IPS-20b (cell line): ENCODE measurements around the gene TRIM65.

Source experiments
- H3K27ac ChIP-seq: one replicate; pipeline ENCODE4 v1.5.1; 2013; ENCODE audit warnings: low read length
- H3K27me3 ChIP-seq: 2 replicates; pipeline ENCODE4 v1.6.1; 2013; ENCODE audit warnings: mild to moderate bottlenecking, low read length, inconsistent platforms; ENCODE audit not compliant: insufficient read depth
- H3K36me3 ChIP-seq: 2 replicates; pipeline ENCODE4 v1.6.1; 2013; ENCODE audit warnings: low read depth, mild to moderate bottlenecking, inconsistent platforms, low read length, moderate library complexity; ENCODE audit not compliant: insufficient read depth
- H3K4me1 ChIP-seq: 2 replicates; pipeline ENCODE4 v1.6.1; 2013; ENCODE audit warnings: mild to moderate bottlenecking, control low read depth, inconsistent platforms, low read length, moderate library complexity; ENCODE audit not compliant: insufficient read depth
- H3K4me3 ChIP-seq: 2 replicates; pipeline ENCODE4 v1.5.1; 2013; ENCODE audit warnings: mild to moderate bottlenecking, low read length, inconsistent platforms
- H3K9ac ChIP-seq: 2 replicates; pipeline ENCODE4 v1.6.1; 2013; ENCODE audit warnings: low read depth, mild to moderate bottlenecking, inconsistent platforms, low read length, moderate library complexity
- H3K9me3 ChIP-seq: 2 replicates; pipeline ENCODE4 v1.6.1; 2013; ENCODE audit warnings: mild to moderate bottlenecking, low read depth, low read length, inconsistent platforms; ENCODE audit not compliant: insufficient read depth

TRIM65 gene

GRCh38 chr17:75896415-75897159, at the start of gene TRIM65:
Gene TRIM65, minus strand, starts transcription at chr17:75896951. Its CDS starts 14 bp downstream, at chr17:75896937.
- peaks cover 41% of the 10 kb centered on the region for H3K36me3 ChIP-seq
- H3K9me3 ChIP-seq: no peaks in the 10 kb centered on the region
- H3K4me1 ChIP-seq: peaks cover 4% of the 10 kb centered on the region; the same call in 1 of the 2 replicates
- peak within 1 kb of the TSS; percentile 67 for H3K4me3 ChIP-seq
- no peaks in the 10 kb centered on the region for H3K27me3 ChIP-seq
- peak within 1 kb of the TSS; percentile 74 for H3K9ac ChIP-seq
- no peak within 1 kb of the TSS for H3K27ac ChIP-seq

- H3K27ac ChIP-seq: no peak overlapping the region
- no peaks in the 10 kb centered on the region for H3K9me3 ChIP-seq
- peaks cover 53% of the 10 kb centered on the region for H3K36me3 ChIP-seq
- no peak overlapping the region for H3K9ac ChIP-seq
- H3K4me1 ChIP-seq: peaks cover 4% of the 10 kb centered on the region; the same call in 1 of the 2 replicates
- no peaks in the 10 kb centered on the region for H3K27me3 ChIP-seq
- H3K4me3 ChIP-seq: no peak overlapping the region
Observed at GRCh38 chr17:75945211-75945610, 48.5 kb upstream of the TRIM65 start.

- no peaks in the 10 kb centered on the region for H3K9me3 ChIP-seq
- no peaks in the 10 kb centered on the region for H3K27me3 ChIP-seq
- H3K27ac ChIP-seq: no peak overlapping the region
- H3K9ac ChIP-seq: no peak overlapping the region
- no peak overlapping the region for H3K4me3 ChIP-seq
- peaks cover 4% of the 10 kb centered on the region; the same call in 1 of the 2 replicates for H3K4me1 ChIP-seq
- H3K36me3 ChIP-seq: peaks cover 38% of the 10 kb centered on the region
Observed at GRCh38 chr17:75943491-75943890, 46.7 kb upstream of the TRIM65 start.

- H3K36me3 ChIP-seq: peaks cover 28% of the 10 kb centered on the region
Observed at GRCh38 chr17:75942473-75942872, 45.7 kb upstream of the TRIM65 start.

DNA sequence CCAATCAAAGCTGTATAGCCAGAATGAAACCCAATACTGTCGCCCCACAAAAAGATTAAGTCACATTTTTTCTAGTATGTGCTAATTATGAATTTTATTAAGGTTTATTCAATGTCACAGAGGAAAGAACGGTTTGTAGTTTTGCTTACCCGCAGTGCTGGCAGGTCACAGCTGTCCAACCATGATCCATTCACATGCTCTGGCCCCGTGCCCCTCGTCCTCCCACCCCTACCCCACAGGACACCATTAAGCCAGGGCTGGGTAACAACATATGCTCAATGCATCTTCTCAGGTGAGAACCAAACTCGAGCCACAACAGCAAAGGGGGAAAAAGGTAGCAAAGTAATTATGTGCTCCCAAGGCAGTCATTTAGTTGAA, 44.7 kb upstream of the TRIM65 start:
- H3K4me3 ChIP-seq: peak overlapping the region; percentile 92; the same call in 1 of the 2 replicates
- no peaks in the 10 kb centered on the region for H3K27me3 ChIP-seq
- H3K27ac ChIP-seq: no peak overlapping the region
- H3K4me1 ChIP-seq: peaks cover 4% of the 10 kb centered on the region; the same call in 1 of the 2 replicates
- peaks cover 18% of the 10 kb centered on the region for H3K36me3 ChIP-seq
- peak overlapping the region; percentile 55; the same call in 1 of the 2 replicates for H3K9ac ChIP-seq
- no peaks in the 10 kb centered on the region for H3K9me3 ChIP-seq

More at GRCh38 chr17:75942473-75942872, 45.7 kb upstream of the TRIM65 start:
- Histone ChIP-seq H3K9ac (no peak overlapping the region), H3K4me3 (no peak overlapping the region), H3K9me3 (no peaks in the 10 kb centered on the region), H3K4me1 (peaks cover 4% of the 10 kb centered on the region; the same call in 1 of the 2 replicates), H3K27me3 (no peaks in the 10 kb centered on the region), H3K27ac (no peak overlapping the region)

DNA sequence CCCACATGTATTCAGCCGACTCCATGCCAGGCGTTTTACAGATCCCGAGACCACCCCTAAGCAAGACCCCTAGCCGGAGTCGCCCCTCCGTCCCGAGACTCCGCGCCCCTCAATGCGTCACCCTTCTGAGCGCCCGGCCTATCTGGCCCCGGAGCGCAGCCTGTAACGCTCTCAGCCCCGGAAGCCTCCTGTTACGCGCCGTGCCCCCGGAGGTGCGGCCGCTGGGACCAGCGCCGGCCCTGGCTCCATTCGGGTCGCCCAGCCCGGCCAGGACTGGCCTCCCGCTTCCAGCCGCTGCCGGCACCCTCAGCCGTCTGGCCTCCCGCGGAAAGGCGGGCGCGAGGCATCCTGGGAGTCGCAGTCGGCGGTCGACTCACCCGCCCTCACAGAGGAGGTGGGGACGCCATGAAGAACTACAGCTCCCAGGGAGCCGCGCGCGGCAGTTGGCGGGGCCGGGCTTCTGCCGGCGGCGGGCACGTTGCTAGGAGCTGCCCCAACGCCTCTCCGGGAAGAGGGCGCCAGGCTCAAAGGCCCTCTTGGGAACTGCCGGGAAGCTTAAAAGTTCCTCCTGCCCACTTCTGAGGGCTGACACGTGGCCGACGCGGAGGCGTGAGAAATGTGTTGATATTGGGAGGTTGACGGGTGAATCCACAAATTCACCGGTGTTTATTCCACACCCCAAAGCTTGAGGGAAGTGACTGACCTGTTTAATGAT, 44.1 kb upstream of the TRIM65 start, which contains the start of gene FBF1:
Gene FBF1, minus strand, starts transcription at position 316 of the 715 bp plus-strand sequence. CDS start 2,893 bp downstream, outside the sequence.
- Histone ChIP-seq H3K4me1 (peaks cover 4% of the 10 kb centered on the region; the same call in 1 of the 2 replicates), H3K9ac (peak within 1 kb of the TSS; percentile 90), H3K36me3 (peaks cover 12% of the 10 kb centered on the region), H3K27me3 (no peaks in the 10 kb centered on the region), H3K4me3 (peak within 1 kb of the TSS; percentile 92), H3K9me3 (no peaks in the 10 kb centered on the region), H3K27ac (peak within 1 kb of the TSS; percentile 64)

DNA sequence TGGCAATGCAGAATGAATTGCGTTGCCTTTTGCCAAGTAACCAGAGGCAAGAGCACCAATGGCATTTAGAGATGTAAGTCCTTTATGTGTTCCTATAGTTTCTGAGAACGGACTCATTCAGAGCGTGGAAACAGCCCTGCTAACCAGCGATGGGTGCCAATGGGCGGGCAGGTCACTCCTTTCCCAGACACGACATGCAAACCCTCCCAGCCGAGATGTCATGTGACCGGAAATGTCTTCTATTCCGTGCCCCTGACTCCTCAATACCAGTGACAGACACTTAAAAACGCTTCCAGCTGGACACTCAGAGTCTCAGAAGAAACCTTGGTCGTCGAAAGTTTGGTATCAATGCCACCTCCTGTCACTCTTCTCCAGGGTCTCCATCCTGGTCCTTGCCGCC, 40.9 kb upstream of the TRIM65 start:
- no peaks in the 10 kb centered on the region for H3K27me3 ChIP-seq
- H3K36me3 ChIP-seq: no peaks in the 10 kb centered on the region
- H3K9me3 ChIP-seq: no peaks in the 10 kb centered on the region
- H3K9ac ChIP-seq: no peak overlapping the region
- peaks cover 4% of the 10 kb centered on the region; the same call in 1 of the 2 replicates for H3K4me1 ChIP-seq
- H3K27ac ChIP-seq: no peak overlapping the region
- H3K4me3 ChIP-seq: no peak overlapping the region

DNA sequence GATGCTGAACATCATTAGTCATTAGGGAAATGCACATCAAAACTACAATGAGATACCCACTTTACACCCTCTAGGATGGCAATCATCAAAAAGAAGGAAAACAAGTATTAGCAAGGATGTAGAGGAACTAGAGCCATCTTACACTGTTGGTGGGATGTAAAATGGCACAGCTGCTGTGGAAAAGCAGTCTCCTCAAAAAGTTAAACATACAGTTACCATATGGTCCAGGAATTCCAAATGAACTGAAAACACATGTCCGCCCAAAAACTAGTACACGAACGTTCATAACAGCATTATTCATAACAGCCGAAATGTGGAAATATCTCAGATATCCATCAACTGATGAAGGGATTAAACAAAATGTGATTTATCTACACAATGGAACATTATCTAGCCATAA, 37.1 kb upstream of the TRIM65 start:
- Histone ChIP-seq H3K36me3 (no peaks in the 10 kb centered on the region), H3K4me3 (no peak overlapping the region), H3K9me3 (no peaks in the 10 kb centered on the region), H3K4me1 (no peaks in the 10 kb centered on the region), H3K9ac (no peak overlapping the region), H3K27ac (no peak overlapping the region), H3K27me3 (no peaks in the 10 kb centered on the region)

DNA sequence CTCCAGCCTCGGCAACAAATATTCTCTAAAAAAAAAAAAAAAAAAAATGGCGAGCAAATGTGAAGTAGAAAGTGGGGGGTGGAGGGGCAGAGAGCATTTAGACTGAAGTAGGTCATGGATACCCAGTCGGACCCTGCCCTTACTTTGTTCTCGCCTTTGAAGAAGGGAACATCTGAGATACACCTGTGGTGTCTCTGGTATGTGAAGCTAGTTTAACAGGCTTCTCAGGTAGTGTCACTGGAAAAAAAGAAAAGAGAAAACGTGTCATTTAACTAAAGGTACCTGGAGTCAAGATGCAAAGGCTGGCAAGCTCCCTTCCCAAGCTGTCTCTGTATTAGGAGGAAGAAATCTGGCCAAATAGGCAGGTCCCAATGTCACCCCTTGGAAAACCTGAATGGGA, 36.1 kb upstream of the TRIM65 start:
- no peak overlapping the region for H3K9ac ChIP-seq
- H3K4me1 ChIP-seq: no peaks in the 10 kb centered on the region
- no peak overlapping the region for H3K4me3 ChIP-seq
- H3K9me3 ChIP-seq: no peaks in the 10 kb centered on the region
- H3K27me3 ChIP-seq: no peaks in the 10 kb centered on the region
- H3K27ac ChIP-seq: no peak overlapping the region
- H3K36me3 ChIP-seq: no peaks in the 10 kb centered on the region

GRCh38 chr17:75931062-75931461, 34.3 kb upstream of the TRIM65 start:
- Histone ChIP-seq H3K9me3 (no peaks in the 10 kb centered on the region), H3K9ac (no peak overlapping the region), H3K36me3 (peaks cover 4% of the 10 kb centered on the region), H3K4me1 (no peaks in the 10 kb centered on the region), H3K27me3 (no peaks in the 10 kb centered on the region), H3K27ac (no peak overlapping the region), H3K4me3 (no peak overlapping the region)

GRCh38 chr17:75927286-75927922, 30.7 kb upstream of the TRIM65 start:
- Histone ChIP-seq H3K36me3 (peaks cover 10% of the 10 kb centered on the region), H3K9ac (no peak overlapping the region), H3K4me3 (no peak overlapping the region), H3K27me3 (no peaks in the 10 kb centered on the region), H3K4me1 (no peaks in the 10 kb centered on the region), H3K27ac (no peak overlapping the region), H3K9me3 (no peaks in the 10 kb centered on the region)
